NCI-H146 (cell line): ENCODE measurements around the gene TMEFF2.

Experiments used
- DNase-seq: peaks from one replicate; lab custom pipeline; 2025; lab: John Stamatoyannopoulos, UW

Gene TMEFF2

GRCh38 chr2:192194866-192195547, at the start of gene TMEFF2:
TMEFF2 (minus strand) TSS chr2:192194933; CDS start chr2:192194524, 409 bp downstream.
- peak; percentile 96 for DNase-seq

- DNase-seq: no peak
Observed at GRCh38 chr2:192243488-192243887, 48.8 kb upstream of the TMEFF2 start.

- DNase-seq: no peak
Observed at GRCh38 chr2:192236136-192236535, 41.4 kb upstream of the TMEFF2 start.

- DNase-seq: peak; percentile 17
Observed at GRCh38 chr2:192230889-192231453, 36.2 kb upstream of the TMEFF2 start.

- no peak for DNase-seq
Observed at GRCh38 chr2:192228685-192229084, 34.0 kb upstream of the TMEFF2 start.

- no peak for DNase-seq
Observed at GRCh38 chr2:192218970-192219369, 24.2 kb upstream of the TMEFF2 start.

GRCh38 chr2:192218377-192218776, 23.6 kb upstream of the TMEFF2 start:
- no peak for DNase-seq

- no peak for DNase-seq
Observed at GRCh38 chr2:192216336-192216735, 21.6 kb upstream of the TMEFF2 start.

- no peak for DNase-seq
Observed at GRCh38 chr2:192215096-192215877, 20.6 kb upstream of the TMEFF2 start.

GRCh38 chr2:192208848-192209247, 14.1 kb upstream of the TMEFF2 start:
- DNase-seq: no peak

- DNase-seq: no peak
Observed at GRCh38 chr2:192206399-192206798, 11.7 kb upstream of the TMEFF2 start.

- no peak for DNase-seq
Observed at GRCh38 chr2:192203876-192204275, 9.1 kb upstream of the TMEFF2 start.

- DNase-seq: no peak
Observed at GRCh38 chr2:192202373-192202772, 7.6 kb upstream of the TMEFF2 start.

- no peak for DNase-seq
Observed at GRCh38 chr2:192201116-192201515, 6.4 kb upstream of the TMEFF2 start.

- no peak for DNase-seq
Observed at GRCh38 chr2:192197357-192197756, 2.6 kb upstream of the TMEFF2 start.

GRCh38 chr2:192196421-192197194, 1.9 kb upstream of the TMEFF2 start:
- peak; percentile 24 for DNase-seq

- peak; percentile 37 for DNase-seq
Observed at GRCh38 chr2:192195548-192196418, 1.1 kb upstream of the TMEFF2 start.

- peak; percentile 71 for DNase-seq
Observed at GRCh38 chr2:192194265-192194865, 368 bp downstream of the TMEFF2 start.

GRCh38 chr2:192190474-192190873, 4.3 kb downstream of the TMEFF2 start:
- DNase-seq: peak; percentile 6

- DNase-seq: no peak
Observed at GRCh38 chr2:192186806-192187205, 7.9 kb downstream of the TMEFF2 start.

GRCh38 chr2:192184349-192184748, 10.4 kb downstream of the TMEFF2 start:
- DNase-seq: no peak
